Measurements from ENCODE around the gene ULK4. TPM values are rescaled to one million over a fixed set of nuclear protein-coding genes. Genes with fewer than 3 reads are reported as not detected.

ULK4 gene
- total and polyA plus RNA-seq, 9 of the 15 experiments (the other 6 are each of a cell fraction or from before 2014, with no cell fraction given) = 3.0 to 5.9 (median 3.5) TPM

DNA sequence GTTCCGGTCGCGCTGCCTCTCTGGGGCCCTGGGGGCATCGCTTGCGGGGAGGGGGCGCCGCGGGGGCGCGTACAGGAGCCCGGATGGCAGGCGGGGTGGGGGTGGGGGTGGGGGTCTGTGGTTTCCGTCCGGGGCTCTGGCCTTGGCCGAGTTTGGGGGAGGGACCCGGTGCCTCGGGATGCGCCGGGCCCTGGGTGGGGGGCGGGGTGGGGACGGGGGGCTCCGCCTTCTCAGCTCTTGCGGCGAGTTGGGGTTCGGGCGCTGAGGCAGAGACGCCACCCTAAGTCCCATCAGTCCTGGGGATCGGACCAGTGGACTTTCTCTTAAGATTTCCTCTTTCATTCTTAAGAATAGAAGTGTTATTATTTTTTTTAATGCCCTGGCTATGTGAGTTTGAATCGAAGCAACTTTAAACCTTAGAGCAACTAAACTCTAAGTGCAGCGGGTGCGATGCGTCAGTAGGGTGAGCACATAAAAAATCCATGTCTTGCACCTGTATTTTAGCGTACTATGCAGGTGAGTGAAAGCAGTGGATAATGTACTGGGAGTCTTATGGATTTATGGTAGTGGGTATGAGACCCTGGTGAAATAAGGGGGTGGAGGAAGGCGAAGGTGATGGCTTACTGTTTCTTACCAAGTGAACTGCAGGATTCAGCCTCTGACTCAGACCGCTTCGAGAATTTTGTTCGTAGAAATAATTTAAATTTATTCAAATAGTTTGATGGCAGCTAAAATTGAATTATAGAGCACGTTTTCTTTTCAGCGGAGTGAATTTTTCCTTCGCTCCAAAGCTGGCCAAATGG lies 761.8 kb downstream of the ULK4 start (continued):
- TF ChIP-seq ZC3H4 (CRISPR knock-in tag; IDR thresholded peaks at IDR 0.05; ENCODE audit: borderline replicate concordance) = 0 out of 2 replicates have a peak, but pooled peaks have one; percentile 5

GRCh38 chr3:41198950-41199865 lies 762.7 kb downstream of the ULK4 start, which contains the start of gene CTNNB1:
Gene CTNNB1, plus strand, starts transcription at chr3:41199505. Its CDS starts 24,564 bp downstream, at chr3:41224069.
- H3K9me3 ChIP-seq (replicated peaks; ENCODE audit: control insufficient read depth, insufficient read depth, low read depth, low read length) = no peaks in the 10 kb centered on the region
- CTCF ChIA-PET (ENCODE audit: low intra/inter-chr PET ratio) = no interaction called here
- H3K9ac ChIP-seq (ENCODE audit: insufficient read depth in 1 of 2, low read depth in 2 of 2, low read length in 2 of 2) = peak within 1 kb of the TSS; percentile 92 to 98
- H3K36me3 ChIP-seq (ENCODE audit: control insufficient read depth, insufficient read depth, low read length) = no peaks in the 10 kb centered on the region
- peak within 1 kb of the TSS; percentile 94 for H3K27ac ChIP-seq (ENCODE audit: extremely low read depth, low read depth, low read length)
- no TSS peak for BruUV-seq (replicated peaks)
- peak within 1 kb of the TSS; percentile 90 for H3K4me3 ChIP-seq
- intact Hi-C loops (cut with micrococcal nuclease) = loop anchor here (5.0 kb wide), 1 partner anchor 82 kb away; no protein-coding TSS in a partner anchor
- H3K9me1 ChIP-seq (ENCODE audit: control insufficient read depth, insufficient read depth, low read length) = no peaks in the 10 kb centered on the region
- peak; percentile 84 for ATAC-seq
- peak within 1 kb of the TSS; percentile 89 for H2AFZ ChIP-seq (ENCODE audit: low read depth, low read length)
- WGBS (ENCODE audit: insufficient coverage, low coverage, missing lambda C conversion rate) = 1% methylated on average over 96 of the region's 112 CpGs
- POLR2A ChIA-PET = interaction anchor here (0.6 to 3.8 kb wide), 35 partner anchors 8 to 1621 kb away, joined by 3 to 33 read pairs (median 4); no protein-coding TSS in a partner anchor
- peaks cover 9 to 16% of the 10 kb centered on the region in 2 experiments; a peak in 4 of 5 replicates for H3K4me1 ChIP-seq (replicated peaks in 1 of 2; ENCODE audit: control insufficient read depth in 2 of 2, insufficient read depth in 2 of 2, low read length in 2 of 2)
- in situ Hi-C loops (cut with MboI) = no loop called here
- H4K20me1 ChIP-seq (replicated peaks; ENCODE audit: control insufficient read depth, insufficient read depth, low read length) = peaks cover 37% of the 10 kb centered on the region
- peak; percentile 82 to 97 (median 84) for DNase-seq (ENCODE audit: extremely low read depth in 1 of 4, low spot score in 3 of 4)
- H3K4me2 ChIP-seq (ENCODE audit: insufficient read depth, low read length) = peak within 1 kb of the TSS; percentile 89
- peaks cover 5 to 28% of the 10 kb centered on the region in 2 experiments; a peak in 4 of 5 replicates for H3K27me3 ChIP-seq (ENCODE audit: control insufficient read depth in 2 of 2, insufficient read depth in 2 of 2, low read length in 2 of 2)
- peaks cover 48% of the 10 kb centered on the region for H3K79me2 ChIP-seq (ENCODE audit: control insufficient read depth, insufficient read depth, low read length)
- no peak for FAIRE-seq
- TF ChIP-seq MAX (CRISPR knock-in tag; IDR thresholded peaks at IDR 0.05) = peak; percentile 82
- TF ChIP-seq CHCHD3 (CRISPR knock-in tag; IDR thresholded peaks at IDR 0.05) = 0 out of 2 replicates have a peak, but pooled peaks have one; percentile 76
- TF ChIP-seq ZNF57 (CRISPR knock-in tag; IDR thresholded peaks at IDR 0.05) = no peak
- TF ChIP-seq HNRNPK (IDR thresholded peaks at IDR 0.05; ENCODE audit: low read depth, low read length, poor library complexity, severe bottlenecking) = peak; percentile 59
- peak; percentile 98 for TF ChIP-seq TAF9B (IDR thresholded peaks at IDR 0.05; ENCODE audit: partially characterized antibody)
- peak; percentile 96 for TF ChIP-seq GATAD2A (IDR thresholded peaks at IDR 0.05)
- TF ChIP-seq POLR2H (tag; IDR thresholded peaks at IDR 0.05; ENCODE audit: low read depth) = peak; percentile 95
- peak; percentile 96 for TF ChIP-seq CTBP1 (IDR thresholded peaks at IDR 0.05; ENCODE audit: borderline replicate concordance)
- TF ChIP-seq MEF2D (tag; conservative IDR thresholded peaks at IDR 0.05; ENCODE audit: low read depth) = no peak
- TF ChIP-seq RCOR1 (IDR thresholded peaks at IDR 0.05; ENCODE audit: borderline replicate concordance in 1 of 2, low read depth in 2 of 2, low read length in 2 of 2) = peak in 1 of 2 experiments; percentile 79; a peak in 2 of 4 replicates
- no peak for TF ChIP-seq ATF2 (CRISPR knock-in tag; IDR thresholded peaks at IDR 0.05)
- peak; percentile 77; the same call in 1 of the 2 replicates for TF ChIP-seq ZBTB2 (IDR thresholded peaks at IDR 0.05)
- TF ChIP-seq MTA1 (IDR thresholded peaks at IDR 0.05; ENCODE audit: borderline replicate concordance) = no peak
- TF ChIP-seq SREBF1 (IDR thresholded peaks at IDR 0.05; ENCODE audit: borderline replicate concordance, low read depth, low read length) = no peak

Data from K562 (cell line).